ENCODE measurements around the gene CFAP73.

Gene CFAP73

DNA sequence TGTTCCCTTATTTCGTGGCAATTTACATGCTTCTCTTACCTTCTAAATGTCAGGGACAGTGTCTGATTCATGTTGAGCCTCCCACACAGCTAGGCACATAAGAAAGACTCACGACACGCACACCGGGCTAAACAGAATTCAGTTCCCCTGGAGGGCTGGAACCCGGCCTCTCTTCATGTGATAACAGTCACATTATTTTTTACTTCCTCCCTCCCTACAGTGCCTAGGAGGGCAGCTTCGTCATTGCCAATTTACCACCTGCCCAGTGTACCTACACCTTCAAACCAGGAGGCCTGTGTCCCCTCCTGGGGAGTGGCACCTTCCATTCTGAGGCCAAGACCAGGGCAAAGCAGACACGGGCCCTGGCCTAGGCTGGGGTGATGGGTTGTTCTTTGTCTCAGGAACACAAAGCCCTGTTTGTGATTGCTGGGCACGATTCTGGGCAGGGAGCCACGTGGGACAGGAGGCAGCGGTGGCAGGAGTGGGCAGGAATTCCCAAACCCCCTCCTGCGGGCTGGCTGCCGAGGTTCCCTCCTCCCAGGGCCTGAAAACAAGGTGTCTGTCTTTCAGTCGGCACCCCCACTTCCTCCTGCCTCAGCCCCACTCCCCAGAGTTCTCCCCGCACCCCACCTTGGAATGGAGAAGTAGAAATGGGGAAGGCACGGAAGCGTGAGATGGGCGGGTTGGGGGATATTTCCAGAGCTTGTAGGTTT is 7.2 kb upstream of the CFAP73 start:
- DNase-seq (ENCODE audit: low spot score) = peak; percentile 69

GRCh38 chr12:113142886-113143332 is 6.6 kb upstream of the CFAP73 start:
- DNase-seq (ENCODE audit: low spot score) = no peak

DNA sequence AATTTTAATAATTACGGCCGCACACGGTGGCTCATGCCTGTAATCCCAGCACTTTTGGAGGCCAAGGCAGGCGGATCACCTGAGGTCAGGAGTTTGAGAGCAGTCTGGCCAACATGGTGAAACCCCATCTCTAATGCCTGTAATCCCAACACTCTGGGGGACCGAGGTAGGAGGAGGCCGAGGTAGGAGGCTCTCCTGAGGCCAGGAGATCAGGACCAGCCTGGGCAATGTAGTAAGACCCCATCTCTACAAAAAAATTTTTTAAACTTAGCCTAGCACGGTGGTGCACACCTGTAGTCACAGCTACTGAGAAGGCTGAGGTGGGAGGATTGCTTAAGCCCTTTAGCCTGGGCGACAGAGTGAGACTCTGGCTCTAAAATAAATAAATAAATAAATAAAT is 5.6 kb upstream of the CFAP73 start:
- no peak for DNase-seq (ENCODE audit: low spot score)

- DNase-seq (ENCODE audit: low spot score) = no peak
These were observed 4.7 kb upstream of the CFAP73 start for GRCh38 chr12:113144806-113145205.

GRCh38 chr12:113145720-113146551 is 3.6 kb upstream of the CFAP73 start:
- DNase-seq (ENCODE audit: low spot score) = no peak

- DNase-seq (ENCODE audit: low spot score) = no peak
These were observed 2.5 kb upstream of the CFAP73 start for GRCh38 chr12:113146999-113147398.

DNA sequence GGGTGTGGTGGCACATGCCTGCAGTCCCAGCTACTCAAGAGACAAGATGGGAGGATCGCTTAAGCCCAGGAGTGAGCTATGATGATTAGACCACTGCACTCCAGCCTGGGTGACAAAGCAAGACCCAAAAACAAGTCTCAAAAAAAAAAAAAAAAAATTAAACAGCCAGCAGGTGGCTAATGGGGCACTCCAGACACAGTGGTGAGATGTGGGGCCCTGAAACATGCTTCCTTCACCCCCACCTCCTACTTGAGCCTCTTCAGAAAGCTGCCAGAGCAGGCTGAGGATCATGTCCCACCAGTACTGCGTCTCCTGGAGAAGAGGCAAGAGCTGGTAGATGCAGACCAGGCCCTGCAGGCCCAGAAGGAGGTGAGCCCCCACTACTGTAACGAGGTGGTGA is 2.1 kb downstream of the CFAP73 start:
- DNase-seq (ENCODE audit: low spot score) = no peak

GRCh38 chr12:113152196-113152834 is 2.8 kb downstream of the CFAP73 start:
- no peak for DNase-seq (ENCODE audit: low spot score)

DNA sequence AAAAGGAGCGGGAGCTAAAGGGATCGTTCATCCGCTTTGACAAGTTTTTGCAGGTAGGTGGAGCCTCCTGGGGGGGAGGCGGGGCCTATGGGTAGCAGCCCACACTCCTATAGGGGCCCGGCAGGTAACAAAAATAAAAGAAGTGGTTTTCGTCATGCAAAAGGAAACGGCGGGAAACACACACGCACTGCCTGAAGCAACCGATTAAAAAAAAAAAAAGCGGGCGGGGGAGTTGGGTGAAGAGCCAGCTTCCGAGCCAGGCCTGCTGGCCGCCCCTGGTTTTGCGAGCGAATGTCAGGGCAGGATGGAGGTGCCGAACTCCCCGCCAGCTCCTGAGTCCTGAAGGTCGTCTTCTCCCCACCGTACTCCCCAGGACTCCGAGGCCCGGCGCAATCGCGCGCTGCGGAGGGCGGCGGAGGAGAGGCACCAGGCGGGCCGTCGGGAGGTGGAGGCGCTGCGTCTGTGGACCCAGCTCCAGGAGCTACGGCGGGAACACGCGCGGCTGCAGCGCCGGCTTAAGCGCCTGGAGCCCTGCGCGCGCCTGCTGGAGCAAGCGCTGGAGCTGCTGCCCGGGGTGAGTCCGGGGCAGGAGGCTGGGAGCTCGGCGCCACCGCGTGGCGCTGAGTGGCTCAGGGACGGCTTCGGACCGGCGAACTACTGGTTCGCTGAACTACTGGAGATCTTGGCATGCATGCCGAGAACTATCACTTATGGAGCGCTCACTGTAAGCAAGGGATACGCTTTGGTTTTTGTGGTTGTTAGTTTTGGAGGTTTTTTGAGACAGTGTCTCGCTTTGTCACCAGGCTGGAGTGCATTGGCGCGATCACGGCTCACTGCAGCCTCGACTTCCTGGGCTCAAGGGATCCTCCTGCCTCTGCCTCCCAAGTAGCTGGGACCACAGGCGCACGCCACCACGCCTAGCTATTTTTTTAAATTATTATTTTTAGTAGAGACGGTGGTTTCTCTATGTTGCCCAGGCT is 3.6 kb downstream of the CFAP73 start:
- DNase-seq (ENCODE audit: low spot score) = peak; percentile 74

DNA sequence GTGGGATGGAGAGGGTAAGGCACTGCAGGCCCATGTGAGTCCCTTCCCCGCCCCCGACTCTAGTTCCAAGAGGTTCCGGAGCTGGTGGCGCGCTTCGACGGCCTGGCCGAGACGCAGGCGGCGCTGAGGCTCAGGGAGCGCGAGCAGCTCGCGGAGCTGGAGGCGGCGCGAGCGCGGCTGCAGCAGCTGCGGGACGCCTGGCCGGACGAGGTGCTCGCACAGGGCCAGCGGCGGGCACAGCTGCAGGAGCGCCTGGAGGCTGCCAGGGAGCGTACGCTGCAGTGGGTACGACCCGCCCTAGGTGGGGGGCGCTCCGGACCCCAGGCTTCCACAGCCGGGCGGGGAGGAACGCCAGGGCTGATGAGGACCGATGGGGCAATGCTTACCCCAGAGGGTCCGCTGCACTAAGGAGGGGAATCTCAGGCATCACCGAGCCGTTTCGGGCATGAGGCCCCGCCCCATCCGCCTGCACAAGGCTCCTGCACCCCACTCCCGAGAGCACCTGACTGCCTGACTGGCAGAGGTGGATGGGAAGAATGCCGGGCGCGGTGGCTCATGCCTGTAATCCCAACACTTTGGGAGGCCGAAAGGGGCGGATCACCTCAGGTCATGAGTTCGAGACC is 4.9 kb downstream of the CFAP73 start:
- DNase-seq (ENCODE audit: low spot score) = no peak

DNA sequence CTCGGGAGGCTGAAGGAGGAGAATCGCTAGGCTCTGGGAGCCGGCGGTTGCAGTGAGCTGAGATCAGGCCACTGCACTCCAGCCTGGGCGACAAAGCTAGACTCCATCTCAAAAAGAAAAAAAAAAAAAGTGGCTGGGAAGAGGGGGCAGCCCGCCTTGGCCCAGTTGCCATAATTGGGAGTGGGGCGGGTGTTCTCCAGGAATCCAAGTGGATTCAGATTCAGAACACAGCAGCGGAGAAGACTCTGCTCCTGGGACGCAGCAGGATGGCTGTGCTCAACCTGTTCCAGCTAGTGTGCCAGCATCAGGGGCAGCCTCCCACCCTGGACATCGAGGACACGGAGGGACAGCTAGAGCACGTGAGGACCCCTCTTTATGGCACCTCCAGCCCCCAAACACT is 5.5 kb downstream of the CFAP73 start:
- no peak for DNase-seq (ENCODE audit: low spot score)

- no peak for DNase-seq (ENCODE audit: low spot score)
These were observed 6.1 kb downstream of the CFAP73 start for GRCh38 chr12:113155646-113156045.

GRCh38 chr12:113157218-113157859 is 7.8 kb downstream of the CFAP73 start:
- no peak for DNase-seq (ENCODE audit: low spot score)

DNA sequence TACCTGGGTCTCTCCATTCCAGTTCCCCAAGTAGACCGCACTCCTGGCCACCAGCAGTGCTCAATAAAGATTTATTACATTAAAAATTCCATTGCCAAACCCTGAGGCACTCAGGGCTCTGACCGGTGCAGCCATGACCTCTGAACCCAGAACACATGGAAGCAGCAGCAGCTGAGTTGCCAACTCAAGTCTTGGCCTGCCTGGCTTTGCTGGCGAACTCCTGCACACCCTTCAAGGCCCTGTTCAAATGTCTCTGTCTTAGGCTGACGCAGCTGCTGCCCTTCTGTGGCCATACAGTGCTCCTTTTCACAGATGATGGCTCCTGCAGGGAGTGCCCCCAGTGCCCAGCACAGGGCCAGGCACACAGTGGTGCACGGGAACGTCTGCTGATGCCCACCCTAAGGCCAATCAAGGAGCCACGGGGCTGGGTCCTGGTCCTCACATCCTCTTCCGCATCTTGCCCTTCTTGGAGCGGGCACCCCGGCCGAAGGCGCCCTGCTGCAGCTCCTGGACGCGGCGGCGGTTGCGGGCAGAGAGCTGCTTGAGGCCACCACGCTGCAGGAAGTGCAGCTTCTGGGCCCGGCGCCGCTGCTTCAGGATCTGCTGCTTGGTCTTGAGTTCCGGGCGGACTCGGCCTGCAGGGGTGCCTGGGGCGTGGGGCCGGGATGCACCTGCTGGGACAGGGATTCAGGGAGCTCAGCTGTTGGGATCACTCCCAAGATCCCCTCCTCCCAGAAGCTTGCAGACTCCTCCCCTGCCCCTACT is 9.1 kb downstream of the CFAP73 start:
- no peak for DNase-seq (ENCODE audit: low spot score)

DNA sequence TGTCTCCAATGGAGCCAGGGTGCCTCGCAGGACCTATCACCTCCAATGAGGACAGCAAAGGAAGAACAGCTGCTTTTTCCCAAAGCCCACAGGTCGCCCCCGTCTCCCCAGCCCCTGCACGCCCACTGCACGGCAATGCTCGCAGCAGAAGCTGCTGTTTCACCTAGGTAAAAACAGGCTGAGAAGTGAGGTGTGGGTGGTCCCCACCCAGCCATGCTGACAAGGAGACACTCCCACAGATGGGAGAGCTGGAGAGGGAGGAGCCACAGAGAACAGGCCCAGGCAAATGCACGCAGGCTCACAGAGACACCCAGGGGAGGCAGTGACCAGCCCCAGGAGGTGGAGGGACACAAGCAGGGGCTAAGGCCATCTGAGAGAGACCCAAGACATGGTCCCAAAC is 10.4 kb downstream of the CFAP73 start:
- DNase-seq (ENCODE audit: low spot score) = no peak

- peak; percentile 68 for DNase-seq (ENCODE audit: low spot score)
These were observed 12.0 kb downstream of the CFAP73 start for GRCh38 chr12:113161415-113162016.

- no peak for DNase-seq (ENCODE audit: low spot score)
These were observed 12.8 kb downstream of the CFAP73 start for GRCh38 chr12:113162102-113163029.

- no peak for DNase-seq (ENCODE audit: low spot score)
These were observed 13.5 kb downstream of the CFAP73 start for GRCh38 chr12:113163030-113163360.

GRCh38 chr12:113164014-113164413 is 14.5 kb downstream of the CFAP73 start:
- DNase-seq (ENCODE audit: low spot score) = no peak

All from cerebellar cortex (tissue), 1 donor.